Measurements from ENCODE around the gene KLHDC7A. TPM values are rescaled to one million over a fixed set of nuclear protein-coding genes. Genes with fewer than 3 reads are reported as not detected.

The KLHDC7A gene
- total and polyA plus RNA-seq, 10 donors: not detected

GRCh38 chr1:18485227-18485626 is 4.5 kb downstream of the KLHDC7A start:
- H3K27me3 ChIP-seq (replicated peaks in 1 of 7): peaks cover 0 to 80% (median 0%) of the 10 kb centered on the region in 7 donors
- peaks cover 0 to 7% (median 0%) of the 10 kb centered on the region in 8 donors for H3K9me3 ChIP-seq
- no peaks in the 10 kb centered on the region for H3K36me3 ChIP-seq
- H3K4me3 ChIP-seq: no peak overlapping the region
- H3K27ac ChIP-seq: no peak overlapping the region
- intact Hi-C loops (cut with DNase I; ENCODE audit: low total_unique reads): no loop called here
- no peak for TF ChIP-seq POLR2A (IDR thresholded peaks at IDR 0.05)
- TF ChIP-seq POLR2AphosphoS5 (IDR thresholded peaks at IDR 0.05): no peak
- no peak for TF ChIP-seq CTCF (IDR thresholded peaks at IDR 0.05 in 8 of 11, conservative IDR thresholded peaks at IDR 0.05 in 3 of 11)
- peak; percentile 1 for DNase-seq
- H3K4me1 ChIP-seq: peaks cover 0 to 15% (median 0%) of the 10 kb centered on the region in 6 donors
- 86 to 98% (median 91%) methylated on average over 4 of the region's 4 CpGs for WGBS, 5 donors

DNA sequence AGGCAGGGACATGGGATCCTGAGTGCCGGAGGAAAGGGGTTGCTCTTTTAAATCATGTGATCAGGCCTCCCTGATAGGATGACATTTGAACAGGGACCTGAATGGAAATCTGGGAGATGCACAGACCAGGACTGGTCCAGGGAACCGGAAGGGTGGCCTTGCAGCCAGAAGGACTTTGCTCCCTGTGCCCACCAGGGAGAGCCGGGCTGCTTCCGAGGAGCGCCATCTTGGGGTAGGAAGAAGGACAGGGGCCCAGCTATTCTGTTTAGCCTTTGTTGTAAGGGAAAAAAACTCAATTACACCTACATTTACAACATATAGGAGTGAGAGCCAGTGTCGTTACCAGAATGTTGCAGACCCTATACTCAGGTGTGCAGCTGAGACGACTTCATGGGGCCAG is 5.5 kb downstream of the KLHDC7A start:
- WGBS, 5 donors: 45 to 52% (median 49%) methylated on average over 7 of the region's 7 CpGs
- intact Hi-C loops (cut with DNase I; ENCODE audit: low total_unique reads): no loop called here
- Histone ChIP-seq H3K27ac (no peak overlapping the region), H3K36me3 (no peaks in the 10 kb centered on the region), H3K27me3 (replicated peaks in 1 of 7) (peaks cover 0 to 75% (median 0%) of the 10 kb centered on the region in 7 donors), H3K4me1 (peaks cover 0 to 11% (median 0%) of the 10 kb centered on the region in 6 donors), H3K4me3 (no peak overlapping the region), H3K9me3 (peaks cover 0 to 7% (median 0%) of the 10 kb centered on the region in 8 donors)
- DNase-seq: peak; percentile 34
- TF ChIP-seq POLR2A (IDR thresholded peaks at IDR 0.05): no peak
- TF ChIP-seq CTCF (IDR thresholded peaks at IDR 0.05 in 8 of 11, conservative IDR thresholded peaks at IDR 0.05 in 3 of 11): no peak
- no peak for TF ChIP-seq POLR2AphosphoS5 (IDR thresholded peaks at IDR 0.05)

GRCh38 chr1:18489417-18490143 is 8.8 kb downstream of the KLHDC7A start:
- H3K4me1 ChIP-seq: peaks cover 0 to 6% (median 0%) of the 10 kb centered on the region in 6 donors
- H3K27me3 ChIP-seq (replicated peaks in 1 of 7): peaks cover 0 to 44% (median 0%) of the 10 kb centered on the region in 7 donors
- H3K27ac ChIP-seq: no peak overlapping the region
- intact Hi-C loops (cut with DNase I; ENCODE audit: low total_unique reads): no loop called here
- no peaks in the 10 kb centered on the region for H3K36me3 ChIP-seq
- 89 to 95% (median 91%) methylated on average over 2 of the region's 2 CpGs for WGBS, 5 donors
- no peak overlapping the region for H3K4me3 ChIP-seq
- peak; percentile 21 for DNase-seq
- H3K9me3 ChIP-seq: peaks cover 0 to 7% (median 0%) of the 10 kb centered on the region in 8 donors
- TF ChIP-seq CTCF (IDR thresholded peaks at IDR 0.05 in 8 of 11, conservative IDR thresholded peaks at IDR 0.05 in 3 of 11) (no peak), POLR2A (IDR thresholded peaks at IDR 0.05) (no peak), POLR2AphosphoS5 (IDR thresholded peaks at IDR 0.05) (no peak)

- Histone ChIP-seq H3K36me3 (no peaks in the 10 kb centered on the region), H3K4me1 (peaks cover 0 to 6% (median 0%) of the 10 kb centered on the region in 6 donors), H3K27ac (no peak overlapping the region), H3K4me3 (no peak overlapping the region), H3K9me3 (peaks cover 0 to 7% (median 0%) of the 10 kb centered on the region in 8 donors), H3K27me3 (replicated peaks in 1 of 7) (peaks cover 0 to 37% (median 0%) of the 10 kb centered on the region in 7 donors)
- TF ChIP-seq POLR2A (IDR thresholded peaks at IDR 0.05) (no peak), CTCF (IDR thresholded peaks at IDR 0.05 in 8 of 11, conservative IDR thresholded peaks at IDR 0.05 in 3 of 11) (no peak), POLR2AphosphoS5 (IDR thresholded peaks at IDR 0.05) (no peak)
- no peak for DNase-seq
- intact Hi-C loops (cut with DNase I; ENCODE audit: low total_unique reads): no loop called here
- 51 to 58% (median 56%) methylated on average over 3 of the region's 3 CpGs for WGBS, 5 donors
Observed at GRCh38 chr1:18491168-18491567, 10.4 kb downstream of the KLHDC7A start.

Measured in spleen (tissue), 11 donors.